ENCODE measurements around the gene SYT9. TPM values are rescaled to one million over a fixed set of nuclear protein-coding genes. Genes with fewer than 3 reads are reported as not detected.
"Not testable (repeated sequence)": the region's sequence is repeated elsewhere in the genome, so short reads cannot be mapped to it uniquely, and the experiment has no call there.

SYT9 gene
- total RNA-seq, 1 donor from 2014 or later: 0.16 TPM

DNA sequence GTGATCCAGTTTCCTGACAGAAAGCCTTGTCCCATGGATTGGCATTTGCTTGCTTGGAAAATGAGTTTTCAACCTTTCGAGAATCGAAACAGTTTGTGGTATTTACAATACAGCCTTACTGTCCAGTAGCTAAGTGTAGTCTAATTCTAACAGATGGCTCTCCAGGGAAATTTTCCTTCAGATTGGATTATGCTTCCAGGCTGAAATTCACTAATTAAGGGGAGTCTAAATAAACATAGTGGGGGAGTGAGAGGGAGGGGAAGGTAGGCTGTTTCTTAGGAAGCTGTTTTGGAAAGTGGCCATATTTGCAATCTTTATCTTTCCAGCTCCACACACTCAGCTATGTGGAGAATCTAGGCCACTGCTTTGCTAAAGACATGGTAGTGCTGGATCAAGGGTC lies 81.3 kb downstream of the SYT9 start:
- H3K27ac Mint-ChIP-seq (ENCODE audit: unreplicated experiment): no peak overlapping the region
- Histone ChIP-seq H4K20me1 (ENCODE audit: insufficient read depth, low read length) (no peaks in the 10 kb centered on the region), H3K27ac (ENCODE audit: low read depth, low read length) (no peak overlapping the region), H3K4me2 (ENCODE audit: low read length) (no peak overlapping the region), H2AFZ (ENCODE audit: low read depth, low read length) (no peak overlapping the region), H3K36me3 (ENCODE audit: insufficient read depth, low read length) (no peaks in the 10 kb centered on the region), H3K79me2 (ENCODE audit: insufficient read depth, low read length) (no peaks in the 10 kb centered on the region), H3K9ac (ENCODE audit: low read length) (no peak overlapping the region), H3K4me1 (ENCODE audit: insufficient read depth, low read length) (no peaks in the 10 kb centered on the region), H3K9me3 (ENCODE audit: insufficient read depth, low read depth, low read length) (no peaks in the 10 kb centered on the region), H3K27me3 (ENCODE audit: insufficient read depth, low read length) (no peaks in the 10 kb centered on the region), H3K4me3 (ENCODE audit: insufficient read depth, low read depth, low read length) (no peak overlapping the region)
- H3K4me3 Mint-ChIP-seq (ENCODE audit: unreplicated experiment): no peak overlapping the region
- FAIRE-seq: no peak
- peaks cover 8% of the 10 kb centered on the region for H3K9me3 Mint-ChIP-seq (ENCODE audit: unreplicated experiment)
- no peak for DNase-seq (ENCODE audit: low read depth)
- H3K36me3 Mint-ChIP-seq (ENCODE audit: low read depth, unreplicated experiment): no peaks in the 10 kb centered on the region
- no peak for TF ChIP-seq EZH2 (IDR thresholded peaks at IDR 0.05; ENCODE audit: insufficient read depth, low read length)
- H3K27me3 Mint-ChIP-seq (ENCODE audit: low read depth, unreplicated experiment): peaks cover 4% of the 10 kb centered on the region
- H3K4me1 Mint-ChIP-seq (ENCODE audit: low read depth, unreplicated experiment): no peaks in the 10 kb centered on the region

DNA sequence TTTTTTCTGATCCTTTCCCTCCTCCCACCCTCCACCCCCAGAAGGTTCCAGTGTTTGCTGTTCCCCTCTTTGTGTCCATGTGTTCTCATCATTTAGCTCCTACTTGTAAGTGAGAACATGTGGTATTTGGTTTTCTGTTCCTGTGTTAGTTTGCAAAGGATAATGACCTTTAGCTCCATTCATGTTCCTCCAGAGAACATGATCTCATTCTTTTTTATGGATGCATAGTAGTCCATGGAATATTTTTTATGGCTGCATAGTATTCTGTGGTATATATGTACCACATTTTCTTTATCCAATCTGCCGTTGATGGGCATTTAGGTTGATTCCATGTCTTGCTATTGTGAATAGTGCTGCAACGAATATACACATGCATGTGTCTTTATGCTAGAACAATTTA lies 83.7 kb downstream of the SYT9 start:
- not testable (repeated sequence) for H3K9me3 ChIP-seq (ENCODE audit: insufficient read depth, low read depth, low read length); H3K9ac ChIP-seq (ENCODE audit: low read length); H3K4me3 Mint-ChIP-seq (ENCODE audit: unreplicated experiment); H3K4me3 ChIP-seq (ENCODE audit: insufficient read depth, low read depth, low read length); H4K20me1 ChIP-seq (ENCODE audit: insufficient read depth, low read length); DNase-seq (ENCODE audit: low read depth); FAIRE-seq; H3K36me3 ChIP-seq (ENCODE audit: insufficient read depth, low read length); H3K36me3 Mint-ChIP-seq (ENCODE audit: low read depth, unreplicated experiment); H3K4me1 ChIP-seq (ENCODE audit: insufficient read depth, low read length); H3K79me2 ChIP-seq (ENCODE audit: insufficient read depth, low read length); H2AFZ ChIP-seq (ENCODE audit: low read depth, low read length); H3K27me3 Mint-ChIP-seq (ENCODE audit: low read depth, unreplicated experiment); H3K4me2 ChIP-seq (ENCODE audit: low read length); H3K27me3 ChIP-seq (ENCODE audit: insufficient read depth, low read length); H3K4me1 Mint-ChIP-seq (ENCODE audit: low read depth, unreplicated experiment); H3K27ac ChIP-seq (ENCODE audit: low read depth, low read length); H3K27ac Mint-ChIP-seq (ENCODE audit: unreplicated experiment)
- H3K9me3 Mint-ChIP-seq (ENCODE audit: unreplicated experiment): peaks cover 11% of the 10 kb centered on the region

DNA sequence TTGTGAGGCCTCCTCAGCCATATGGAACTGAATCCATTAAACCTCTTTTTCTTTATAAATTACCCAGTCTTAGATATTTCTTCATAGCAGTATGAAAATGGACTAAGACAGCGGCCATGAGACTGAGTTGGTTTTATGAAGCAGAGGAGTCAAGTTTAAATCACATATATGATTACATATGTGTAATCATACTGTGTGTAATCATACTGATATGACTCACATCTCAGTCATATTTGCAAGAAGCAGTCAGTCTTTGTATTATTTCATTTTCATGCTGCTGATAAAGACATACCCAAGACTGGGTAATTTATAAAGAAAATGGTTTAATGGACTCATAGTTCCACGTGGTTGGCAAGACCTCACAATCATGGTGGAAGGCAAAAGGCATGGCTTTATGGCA lies 89.8 kb downstream of the SYT9 start:
- Mint-ChIP-seq H3K4me1 (ENCODE audit: low read depth, unreplicated experiment) (no peaks in the 10 kb centered on the region), H3K9me3 (ENCODE audit: unreplicated experiment) (peaks cover 4% of the 10 kb centered on the region), H3K4me3 (ENCODE audit: unreplicated experiment) (no peak overlapping the region), H3K27ac (ENCODE audit: unreplicated experiment) (no peak overlapping the region), H3K36me3 (ENCODE audit: low read depth, unreplicated experiment) (no peaks in the 10 kb centered on the region), H3K27me3 (ENCODE audit: low read depth, unreplicated experiment) (no peaks in the 10 kb centered on the region)
- Histone ChIP-seq H3K9me3 (ENCODE audit: insufficient read depth, low read depth, low read length) (no peaks in the 10 kb centered on the region), H3K36me3 (ENCODE audit: insufficient read depth, low read length) (no peaks in the 10 kb centered on the region), H3K9ac (ENCODE audit: low read length) (no peak overlapping the region), H3K4me1 (ENCODE audit: insufficient read depth, low read length) (no peaks in the 10 kb centered on the region), H3K27me3 (ENCODE audit: insufficient read depth, low read length) (no peaks in the 10 kb centered on the region), H2AFZ (ENCODE audit: low read depth, low read length) (no peak overlapping the region), H3K4me2 (ENCODE audit: low read length) (no peak overlapping the region), H3K4me3 (ENCODE audit: insufficient read depth, low read depth, low read length) (no peak overlapping the region), H3K79me2 (ENCODE audit: insufficient read depth, low read length) (no peaks in the 10 kb centered on the region), H4K20me1 (ENCODE audit: insufficient read depth, low read length) (no peaks in the 10 kb centered on the region), H3K27ac (ENCODE audit: low read depth, low read length) (no peak overlapping the region)
- DNase-seq (ENCODE audit: low read depth) (no peak), FAIRE-seq (no peak)
- TF ChIP-seq, protein P1, sequence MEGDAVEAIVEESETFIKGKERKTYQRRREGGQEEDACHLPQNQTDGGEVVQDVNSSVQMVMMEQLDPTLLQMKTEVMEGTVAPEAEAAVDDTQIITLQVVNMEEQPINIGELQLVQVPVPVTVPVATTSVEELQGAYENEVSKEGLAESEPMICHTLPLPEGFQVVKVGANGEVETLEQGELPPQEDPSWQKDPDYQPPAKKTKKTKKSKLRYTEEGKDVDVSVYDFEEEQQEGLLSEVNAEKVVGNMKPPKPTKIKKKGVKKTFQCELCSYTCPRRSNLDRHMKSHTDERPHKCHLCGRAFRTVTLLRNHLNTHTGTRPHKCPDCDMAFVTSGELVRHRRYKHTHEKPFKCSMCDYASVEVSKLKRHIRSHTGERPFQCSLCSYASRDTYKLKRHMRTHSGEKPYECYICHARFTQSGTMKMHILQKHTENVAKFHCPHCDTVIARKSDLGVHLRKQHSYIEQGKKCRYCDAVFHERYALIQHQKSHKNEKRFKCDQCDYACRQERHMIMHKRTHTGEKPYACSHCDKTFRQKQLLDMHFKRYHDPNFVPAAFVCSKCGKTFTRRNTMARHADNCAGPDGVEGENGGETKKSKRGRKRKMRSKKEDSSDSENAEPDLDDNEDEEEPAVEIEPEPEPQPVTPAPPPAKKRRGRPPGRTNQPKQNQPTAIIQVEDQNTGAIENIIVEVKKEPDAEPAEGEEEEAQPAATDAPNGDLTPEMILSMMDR (IDR thresholded peaks at IDR 0.05; ENCODE audit: insufficient read depth, low read depth, low read length): no peak
- no peak for TF ChIP-seq EZH2 (IDR thresholded peaks at IDR 0.05; ENCODE audit: insufficient read depth, low read length)

Measured in astrocyte (in vitro differentiated cells and primary cell).